DOHH2 (cell line): ENCODE measurements around the gene SPEM2.

Experiments
- CTCF ChIP-seq: fragments of 200-600 bp; sonication (generic); IDR thresholded peaks from one replicate; pipeline ENCODE4 v1.5.1; 2014; ENCODE audit warnings: antibody characterized with exemption, mild to moderate bottlenecking, low read depth, low read length; ENCODE audit not compliant: poor library complexity, severe bottlenecking
- EZH2phosphoT487 ChIP-seq: fragments of 200-600 bp; sonication (generic); IDR thresholded peaks from 2 replicates; pipeline ENCODE4 v1.6.1; 2017; ENCODE audit warnings: borderline replicate concordance, mild to moderate bottlenecking, antibody characterized with exemption, low read length, moderate library complexity, mixed read lengths

GRCh38 chr17:7444682-7445618 is 19.5 kb downstream of the SPEM2 start, which contains the start of gene CHRNB1:
- TF ChIP-seq CTCF (no peak), EZH2phosphoT487 (no peak; the same call in 1 of the 2 replicates)
